Effector CD8-positive, alpha-beta T cell (primary cell): ENCODE data around the gene SUGCT.

ENCODE experiments used
- DNase-seq: peaks from one replicate; lab custom pipeline; 2025; lab: John Stamatoyannopoulos, UW

The SUGCT gene

GRCh38 chr7:40675741-40676140 is 540.9 kb downstream of the SUGCT start:
- DNase-seq, result no peak

DNA sequence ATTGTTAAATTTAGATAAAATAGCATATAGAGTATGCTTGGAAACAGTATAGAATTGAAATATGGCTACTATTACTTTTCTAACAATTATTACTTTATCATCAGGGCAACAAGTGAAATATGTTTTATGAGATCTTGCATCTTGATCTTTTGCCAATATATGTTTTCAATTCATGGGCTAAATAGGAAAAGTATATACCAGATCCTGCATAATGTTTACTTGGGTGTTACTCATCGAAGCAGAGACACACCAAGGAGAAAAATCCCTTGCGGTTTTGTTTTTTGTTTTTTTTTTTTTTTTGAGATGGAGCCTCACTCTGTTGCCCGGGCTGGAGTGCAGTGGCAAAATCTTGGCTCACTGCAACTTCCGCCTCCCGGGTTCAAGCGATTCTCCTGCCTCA is 541.4 kb downstream of the SUGCT start:
- no peak for DNase-seq

- DNase-seq, result no peak
Measured at GRCh38 chr7:40680657-40681056, 545.9 kb downstream of the SUGCT start.

GRCh38 chr7:40682696-40683095 is 547.9 kb downstream of the SUGCT start:
- DNase-seq, result no peak

DNA sequence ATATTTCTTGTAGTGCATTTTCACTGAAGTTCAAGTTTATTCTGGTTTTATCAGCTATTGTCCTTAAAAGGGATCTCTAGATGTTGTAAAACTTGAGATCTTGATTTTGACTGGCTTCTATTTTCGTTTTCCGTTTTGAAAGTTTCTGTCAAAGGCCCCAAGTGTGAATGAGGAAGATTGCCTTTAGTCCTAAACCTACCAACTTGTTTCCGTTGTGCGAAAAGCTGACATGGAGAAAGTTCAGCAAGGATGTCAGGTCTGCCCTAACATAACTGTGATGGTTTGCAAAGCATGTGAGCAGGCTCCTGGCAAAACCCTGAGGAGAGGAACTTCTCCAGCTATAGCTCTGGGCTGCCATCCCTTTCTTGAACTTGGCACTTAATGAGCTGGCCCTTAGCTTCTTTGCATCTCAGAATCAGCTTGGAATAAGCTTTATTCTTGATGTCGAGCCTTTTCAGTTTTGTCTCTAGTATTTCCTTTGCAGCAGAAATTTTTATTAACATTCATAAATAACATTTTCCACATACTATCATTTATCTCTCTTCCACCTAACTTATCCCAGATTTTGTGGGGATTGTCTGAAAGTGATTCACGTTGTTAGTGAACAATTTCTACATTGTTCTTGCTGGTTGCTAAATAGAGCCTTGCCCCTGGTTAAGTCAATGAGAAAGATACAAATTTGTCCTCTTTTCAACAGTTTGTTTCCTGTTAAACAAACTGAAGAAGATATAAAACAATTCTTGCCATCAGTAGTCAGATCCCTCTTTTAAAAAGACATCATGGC is 559.4 kb downstream of the SUGCT start:
- DNase-seq, result no peak

GRCh38 chr7:40694991-40695390 is 560.2 kb downstream of the SUGCT start:
- DNase-seq, result no peak

- no peak for DNase-seq
Measured at GRCh38 chr7:40697653-40698052, 562.8 kb downstream of the SUGCT start.

DNA sequence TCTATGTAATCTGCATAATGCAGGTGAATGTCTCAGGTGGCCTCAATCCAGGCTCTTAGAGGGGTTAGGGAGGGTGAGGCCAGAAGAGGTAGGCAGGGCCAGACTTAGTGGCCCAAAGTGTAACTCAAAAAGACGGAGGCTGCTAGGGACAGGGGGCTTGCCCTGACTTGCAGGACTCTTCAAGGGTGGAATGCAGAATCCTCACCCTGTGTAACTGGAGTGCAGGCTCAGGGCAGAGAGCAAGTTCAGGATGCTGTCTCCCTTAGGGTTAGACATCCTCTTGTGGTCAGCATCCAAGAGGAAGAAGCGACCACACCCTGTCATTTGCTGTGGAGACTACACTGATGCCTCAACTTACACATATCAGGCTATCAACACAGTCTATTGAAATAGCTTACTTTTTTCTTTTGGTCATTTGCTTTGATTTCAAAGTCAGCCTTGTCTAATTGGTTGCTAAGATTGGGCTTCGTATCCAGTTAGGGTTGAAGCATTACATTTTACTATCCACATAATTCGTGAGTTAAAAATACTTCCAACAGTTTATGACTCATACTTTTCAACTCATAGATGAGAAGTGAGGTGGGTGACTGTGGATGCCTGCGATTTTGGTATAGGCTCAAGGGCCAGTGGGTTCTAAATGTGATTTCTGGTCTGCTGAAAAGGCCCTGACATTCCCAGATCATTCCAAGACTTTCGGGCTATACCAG is 563.6 kb downstream of the SUGCT start:
- no peak for DNase-seq

DNA sequence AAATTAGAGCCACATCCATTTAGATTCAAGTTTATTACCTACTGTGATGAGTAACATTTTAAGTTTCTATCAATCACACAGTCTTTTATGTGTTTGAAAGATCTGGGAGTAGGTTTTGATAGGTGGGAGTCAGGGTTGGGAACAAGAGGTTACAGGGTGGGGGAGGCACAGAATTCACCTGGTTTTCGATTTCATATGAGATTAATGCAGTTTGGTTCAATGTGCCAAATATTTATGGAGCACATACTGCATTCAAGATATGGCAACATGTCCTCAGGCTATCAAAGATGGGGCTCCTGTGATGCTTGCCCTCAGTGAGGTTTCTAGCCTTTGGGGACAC is 564.1 kb downstream of the SUGCT start:
- DNase-seq, result no peak

DNA sequence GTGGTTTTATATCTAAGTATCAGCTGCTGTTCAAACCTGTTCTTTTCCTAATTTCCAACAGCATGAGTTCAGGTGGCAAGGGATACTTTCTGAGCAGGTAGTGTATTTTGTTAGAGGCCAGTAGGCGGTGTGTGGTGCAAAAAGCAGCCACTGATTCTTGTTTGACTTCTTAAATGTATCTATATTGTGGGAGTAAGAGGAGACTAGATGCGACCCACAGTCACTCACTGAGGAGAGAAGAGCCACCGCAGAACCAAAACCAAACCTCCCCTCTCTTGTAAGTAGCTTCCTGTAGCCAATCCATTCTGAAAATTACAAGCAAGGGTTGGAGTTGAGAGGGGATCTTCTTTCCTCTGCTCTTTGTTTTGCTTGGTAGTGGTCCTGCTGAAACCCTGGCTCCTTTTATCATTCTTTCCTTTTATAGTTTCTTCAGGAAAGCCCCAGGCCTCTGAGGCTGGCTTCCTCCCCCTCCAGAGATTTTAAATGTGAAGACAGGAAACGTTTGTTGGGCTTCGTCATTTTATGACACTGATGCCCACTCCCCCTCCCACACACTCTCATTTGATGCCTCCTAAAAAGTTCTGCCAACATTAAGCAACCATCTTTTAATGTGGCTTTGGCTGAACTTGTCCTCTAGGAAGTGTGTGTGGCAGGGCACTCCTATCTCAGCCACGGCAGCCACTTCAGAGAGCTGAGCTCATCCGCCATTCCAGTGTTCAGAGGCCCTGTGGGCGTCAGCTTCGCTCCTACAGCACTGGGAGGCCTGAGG is 566.0 kb downstream of the SUGCT start:
- DNase-seq, result no peak

- no peak for DNase-seq
Measured at GRCh38 chr7:40701836-40702551, 567.2 kb downstream of the SUGCT start.

GRCh38 chr7:40704172-40704571 is 569.4 kb downstream of the SUGCT start:
- DNase-seq, result no peak

GRCh38 chr7:40706829-40707228 is 572.0 kb downstream of the SUGCT start:
- DNase-seq, result no peak

GRCh38 chr7:40709062-40709964 is 574.5 kb downstream of the SUGCT start:
- DNase-seq, result no peak

- no peak for DNase-seq
Measured at GRCh38 chr7:40711706-40712105, 576.9 kb downstream of the SUGCT start.

- DNase-seq, result no peak
Measured at GRCh38 chr7:40714363-40715052, 579.7 kb downstream of the SUGCT start.

DNA sequence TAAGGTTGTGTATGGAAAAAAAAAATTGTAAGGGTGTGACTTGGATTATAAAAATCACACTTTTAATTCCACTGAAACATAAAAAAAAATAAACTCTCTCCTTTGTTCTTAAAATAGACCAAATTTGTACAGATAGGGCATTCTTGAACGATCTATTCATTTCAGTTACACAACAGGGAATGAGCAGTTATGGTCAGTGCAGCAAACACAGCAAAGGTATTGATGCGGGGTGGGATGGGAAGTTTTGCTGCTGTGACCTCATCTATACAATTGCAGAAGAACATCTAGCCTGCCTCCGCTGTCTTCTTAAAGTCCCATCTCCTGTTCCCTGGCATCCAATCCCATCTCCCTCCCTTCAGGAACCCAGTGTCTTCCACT is 580.2 kb downstream of the SUGCT start:
- no peak for DNase-seq

GRCh38 chr7:40716052-40716451 is 581.2 kb downstream of the SUGCT start:
- no peak for DNase-seq

- DNase-seq, result no peak
Measured at GRCh38 chr7:40717242-40717641, 582.4 kb downstream of the SUGCT start.

DNA sequence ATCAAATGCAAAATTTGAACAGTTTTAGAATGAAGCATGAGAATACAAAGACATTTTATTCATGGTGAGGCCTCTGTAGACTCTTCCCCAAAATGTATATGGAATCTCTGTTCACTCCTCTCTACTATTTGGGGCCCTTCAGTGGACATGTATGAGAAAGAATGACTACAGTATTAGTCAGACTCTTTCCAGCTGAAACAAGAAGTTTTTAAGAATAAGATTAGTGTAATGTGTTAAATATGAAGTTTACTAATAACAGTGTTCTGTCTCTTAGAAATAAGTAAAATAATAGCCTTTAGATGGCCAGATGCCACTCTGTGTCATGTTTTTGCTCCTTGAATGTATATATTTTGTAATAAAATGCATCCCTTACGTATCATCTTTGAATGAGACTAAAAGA is 585.6 kb downstream of the SUGCT start:
- DNase-seq, result no peak
